ENCODE data around the gene ANO3. TPM values are rescaled to one million over a fixed set of nuclear protein-coding genes. Genes with fewer than 3 reads are reported as not detected.

Gene ANO3
- polyA plus RNA-seq, 1 experiment: 0.02 TPM

GRCh38 chr11:26662916-26663315, 331.0 kb downstream of the ANO3 start:
- CTCF ChIA-PET: interaction anchor here (1.0 to 1.5 kb wide), 2 partner anchors 366 to 497 kb away, joined by 3 to 4 read pairs; no protein-coding TSS in a partner anchor
- Histone ChIP-seq H3K4me3 (ENCODE audit: low read depth, low read length) (no peak overlapping the region), H3K27me3 (ENCODE audit: control insufficient read depth, insufficient read depth, low read length) (no peaks in the 10 kb centered on the region), H3K9me3 (ENCODE audit: control insufficient read depth, insufficient read depth, low read length) (no peaks in the 10 kb centered on the region), H3K27ac (ENCODE audit: low read depth, low read length) (no peak overlapping the region)
- POLR2A ChIA-PET: no interaction called here
- no peak for DNase-seq (ENCODE audit: low read depth, low spot score)
- TF ChIP-seq CTCF (IDR thresholded peaks at IDR 0.05; ENCODE audit: low read depth, low read length): no peak

GRCh38 chr11:26665036-26665435, 333.1 kb downstream of the ANO3 start:
- ChIA-PET POLR2A (no interaction called here), CTCF (no interaction called here)
- no peaks in the 10 kb centered on the region for H3K27me3 ChIP-seq (ENCODE audit: control insufficient read depth, insufficient read depth, low read length)
- TF ChIP-seq CTCF (IDR thresholded peaks at IDR 0.05; ENCODE audit: low read depth, low read length): no peak
- no peak overlapping the region for H3K27ac ChIP-seq (ENCODE audit: low read depth, low read length)
- no peaks in the 10 kb centered on the region for H3K9me3 ChIP-seq (ENCODE audit: control insufficient read depth, insufficient read depth, low read length)
- H3K4me3 ChIP-seq (ENCODE audit: low read depth, low read length): no peak overlapping the region
- DNase-seq (ENCODE audit: low read depth, low spot score): no peak

GRCh38 chr11:26665946-26666345, 334.0 kb downstream of the ANO3 start:
- H3K27me3 ChIP-seq (ENCODE audit: control insufficient read depth, insufficient read depth, low read length): no peaks in the 10 kb centered on the region
- DNase-seq (ENCODE audit: low read depth, low spot score): no peak
- ChIA-PET CTCF (no interaction called here), POLR2A (no interaction called here)
- no peaks in the 10 kb centered on the region for H3K9me3 ChIP-seq (ENCODE audit: control insufficient read depth, insufficient read depth, low read length)
- no peak overlapping the region for H3K27ac ChIP-seq (ENCODE audit: low read depth, low read length)
- H3K4me3 ChIP-seq (ENCODE audit: low read depth, low read length): no peak overlapping the region
- no peak for TF ChIP-seq CTCF (IDR thresholded peaks at IDR 0.05; ENCODE audit: low read depth, low read length)

- no peak overlapping the region for H3K4me3 ChIP-seq (ENCODE audit: low read depth, low read length)
- TF ChIP-seq CTCF (IDR thresholded peaks at IDR 0.05; ENCODE audit: low read depth, low read length): no peak
- DNase-seq (ENCODE audit: low read depth, low spot score): no peak
- H3K27me3 ChIP-seq (ENCODE audit: control insufficient read depth, insufficient read depth, low read length): no peaks in the 10 kb centered on the region
- H3K27ac ChIP-seq (ENCODE audit: low read depth, low read length): no peak overlapping the region
- POLR2A ChIA-PET: no interaction called here
- H3K9me3 ChIP-seq (ENCODE audit: control insufficient read depth, insufficient read depth, low read length): no peaks in the 10 kb centered on the region
- CTCF ChIA-PET: interaction anchor here (1.0 kb wide), 1 partner anchor 484 kb away, joined by 4 read pairs; no protein-coding TSS in a partner anchor
Measured at GRCh38 chr11:26675233-26675928, 343.5 kb downstream of the ANO3 start.

GRCh38 chr11:26676641-26677040, 344.7 kb downstream of the ANO3 start:
- DNase-seq (ENCODE audit: low read depth, low spot score): no peak
- no peak overlapping the region for H3K4me3 ChIP-seq (ENCODE audit: low read depth, low read length)
- no peaks in the 10 kb centered on the region for H3K27me3 ChIP-seq (ENCODE audit: control insufficient read depth, insufficient read depth, low read length)
- CTCF ChIA-PET: no interaction called here
- POLR2A ChIA-PET: no interaction called here
- H3K9me3 ChIP-seq (ENCODE audit: control insufficient read depth, insufficient read depth, low read length): no peaks in the 10 kb centered on the region
- no peak for TF ChIP-seq CTCF (IDR thresholded peaks at IDR 0.05; ENCODE audit: low read depth, low read length)
- H3K27ac ChIP-seq (ENCODE audit: low read depth, low read length): no peak overlapping the region

Data from AG04450 (cell line).